Measurements from ENCODE around the gene MASP2.
"Not testable (repeated sequence)": the region's sequence is repeated elsewhere in the genome, so short reads cannot be mapped to it uniquely, and the experiment has no call there.

Gene MASP2

DNA sequence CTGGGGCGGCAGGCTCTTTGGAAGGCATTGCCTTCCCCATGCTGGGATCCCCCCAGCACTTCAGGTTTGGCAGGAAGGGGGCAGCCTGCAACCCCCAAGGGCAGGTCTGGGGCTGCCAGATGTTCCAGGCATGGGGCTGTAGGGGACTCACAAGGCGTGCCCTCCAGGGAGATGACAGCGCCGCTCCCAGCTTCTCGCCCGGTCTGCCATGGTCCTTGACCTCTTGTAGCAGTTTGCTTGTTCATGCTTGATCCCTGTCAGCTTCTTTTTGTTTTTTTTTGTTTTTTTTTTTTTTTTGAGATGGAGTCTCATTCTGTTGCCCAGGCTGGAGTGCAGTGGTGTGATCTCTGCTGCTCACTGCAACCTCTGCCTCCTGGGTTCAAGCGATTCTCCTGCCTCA, 56.2 kb downstream of the MASP2 start:
- TF ChIP-seq POLR2A (IDR thresholded peaks at IDR 0.05; ENCODE audit: low read depth, low read length) (no peak), TAF1 (IDR thresholded peaks at IDR 0.05; ENCODE audit: borderline replicate concordance, low read depth, low read length) (no peak), POLR2AphosphoS5 (IDR thresholded peaks at IDR 0.05; ENCODE audit: low read depth, low read length) (no peak)
- DNase-seq (ENCODE audit: insufficient read length) = no peak
- FAIRE-seq = no peak

DNA sequence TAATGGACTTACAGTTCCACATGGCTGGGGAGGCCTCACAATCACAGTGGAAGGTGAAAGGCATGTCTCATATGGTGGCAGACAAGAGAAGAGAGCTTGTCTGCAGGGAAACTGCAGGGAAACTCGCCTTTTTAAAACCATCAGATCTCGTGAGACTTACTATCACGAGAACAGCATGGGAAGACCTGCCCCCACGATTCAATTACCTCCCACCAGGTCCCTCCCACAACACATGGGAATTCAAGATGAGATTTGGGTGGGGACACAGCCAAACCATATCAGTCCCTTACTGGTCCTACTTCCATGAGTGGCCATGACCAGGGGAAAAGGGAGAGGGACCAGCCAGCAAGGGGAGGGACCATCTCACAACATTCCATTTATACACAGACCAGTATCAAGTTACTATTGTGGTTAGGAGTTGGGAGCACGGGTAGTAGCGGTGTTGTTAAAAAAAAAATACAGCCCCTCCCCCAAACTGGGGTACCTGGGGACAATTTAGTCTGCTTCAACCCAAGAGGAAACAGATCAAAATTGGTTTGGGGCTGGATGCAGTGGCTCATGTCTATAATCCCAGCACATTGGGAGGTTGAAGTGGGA, 57.0 kb downstream of the MASP2 start:
- not testable (repeated sequence) for DNase-seq (ENCODE audit: insufficient read length); FAIRE-seq

DNA sequence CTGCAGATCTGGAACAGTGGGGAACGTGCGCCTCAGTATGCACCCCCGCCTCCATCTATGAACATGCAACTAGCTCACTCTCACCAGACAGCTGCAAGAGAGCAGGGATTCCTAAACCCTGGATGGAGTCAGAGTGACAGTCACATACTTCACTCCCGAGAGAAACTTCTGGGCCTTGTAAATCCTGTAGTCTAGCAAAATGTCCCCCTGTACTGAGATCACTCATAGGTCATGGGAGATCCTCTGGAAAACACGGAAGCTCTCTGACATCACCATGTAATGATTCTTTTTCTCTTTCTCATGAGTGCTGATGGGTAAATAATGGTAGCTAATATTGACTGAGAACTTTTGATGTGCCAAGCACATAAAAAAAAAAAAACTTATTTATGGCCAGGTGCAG, 57.9 kb downstream of the MASP2 start:
- DNase-seq (ENCODE audit: insufficient read length) (no peak), FAIRE-seq (no peak)
- TF ChIP-seq POLR2A (IDR thresholded peaks at IDR 0.05; ENCODE audit: low read depth, low read length) (no peak), POLR2AphosphoS5 (IDR thresholded peaks at IDR 0.05; ENCODE audit: low read depth, low read length) (no peak), TAF1 (IDR thresholded peaks at IDR 0.05; ENCODE audit: borderline replicate concordance, low read depth, low read length) (no peak)

DNA sequence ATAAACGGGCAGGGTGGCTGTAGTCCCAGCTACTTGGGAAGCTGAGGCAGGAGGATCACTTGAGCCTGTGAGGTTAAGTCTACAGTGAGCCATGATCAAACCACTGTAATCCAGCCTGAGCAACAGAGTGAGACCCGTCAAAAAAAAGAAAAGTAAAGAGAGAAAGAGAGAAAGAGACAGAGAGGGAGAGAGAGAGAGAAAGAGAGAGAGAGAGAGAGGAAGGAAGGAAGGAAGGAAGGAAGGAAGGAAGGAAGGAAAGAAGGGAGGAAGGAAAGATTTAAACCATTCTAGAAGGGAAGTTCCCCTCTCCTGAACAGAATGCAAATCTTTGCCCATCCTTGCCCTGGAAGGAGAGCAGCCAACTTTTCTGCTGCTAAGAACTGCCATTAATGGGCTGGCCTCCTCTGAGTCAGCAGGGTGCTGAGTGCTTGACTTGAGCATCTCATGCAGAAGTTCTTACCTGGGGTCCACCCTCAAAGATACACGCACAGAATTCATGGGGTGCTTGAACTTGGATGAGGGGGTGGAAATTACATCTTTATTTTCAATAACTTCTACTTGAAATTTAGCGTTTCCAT, 59.1 kb downstream of the MASP2 start:
- DNase-seq (ENCODE audit: insufficient read length) (no peak), FAIRE-seq (peak; percentile 38)

DNA sequence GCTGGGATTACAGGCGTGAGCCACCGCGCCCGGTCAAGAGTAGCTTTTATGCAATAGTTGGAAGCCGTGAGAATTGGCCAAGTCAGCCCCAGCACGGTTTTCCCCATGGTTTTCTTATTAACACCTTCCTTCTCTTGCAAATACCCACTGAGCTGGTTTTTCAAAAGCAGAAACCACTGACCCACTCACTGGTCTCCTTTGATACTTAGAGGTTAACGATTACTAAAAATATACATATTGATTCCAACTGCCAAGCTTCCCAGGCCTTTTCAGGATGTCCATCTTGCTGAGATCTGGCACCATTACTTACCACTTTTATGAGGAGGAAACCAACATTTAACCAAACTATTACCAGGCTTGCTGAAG, 60.5 kb downstream of the MASP2 start:
- TF ChIP-seq POLR2A (IDR thresholded peaks at IDR 0.05; ENCODE audit: low read depth, low read length) (no peak), TAF1 (IDR thresholded peaks at IDR 0.05; ENCODE audit: borderline replicate concordance, low read depth, low read length) (no peak), POLR2AphosphoS5 (IDR thresholded peaks at IDR 0.05; ENCODE audit: low read depth, low read length) (no peak)
- FAIRE-seq (peak; percentile 78), DNase-seq (ENCODE audit: insufficient read length) (no peak)

More for the DNA sequence above, 59.1 kb downstream of the MASP2 start:
- TF ChIP-seq POLR2A (IDR thresholded peaks at IDR 0.05; ENCODE audit: low read depth, low read length) = no peak
- no peak for TF ChIP-seq POLR2AphosphoS5 (IDR thresholded peaks at IDR 0.05; ENCODE audit: low read depth, low read length)
- no peak for TF ChIP-seq TAF1 (IDR thresholded peaks at IDR 0.05; ENCODE audit: borderline replicate concordance, low read depth, low read length)

DNA sequence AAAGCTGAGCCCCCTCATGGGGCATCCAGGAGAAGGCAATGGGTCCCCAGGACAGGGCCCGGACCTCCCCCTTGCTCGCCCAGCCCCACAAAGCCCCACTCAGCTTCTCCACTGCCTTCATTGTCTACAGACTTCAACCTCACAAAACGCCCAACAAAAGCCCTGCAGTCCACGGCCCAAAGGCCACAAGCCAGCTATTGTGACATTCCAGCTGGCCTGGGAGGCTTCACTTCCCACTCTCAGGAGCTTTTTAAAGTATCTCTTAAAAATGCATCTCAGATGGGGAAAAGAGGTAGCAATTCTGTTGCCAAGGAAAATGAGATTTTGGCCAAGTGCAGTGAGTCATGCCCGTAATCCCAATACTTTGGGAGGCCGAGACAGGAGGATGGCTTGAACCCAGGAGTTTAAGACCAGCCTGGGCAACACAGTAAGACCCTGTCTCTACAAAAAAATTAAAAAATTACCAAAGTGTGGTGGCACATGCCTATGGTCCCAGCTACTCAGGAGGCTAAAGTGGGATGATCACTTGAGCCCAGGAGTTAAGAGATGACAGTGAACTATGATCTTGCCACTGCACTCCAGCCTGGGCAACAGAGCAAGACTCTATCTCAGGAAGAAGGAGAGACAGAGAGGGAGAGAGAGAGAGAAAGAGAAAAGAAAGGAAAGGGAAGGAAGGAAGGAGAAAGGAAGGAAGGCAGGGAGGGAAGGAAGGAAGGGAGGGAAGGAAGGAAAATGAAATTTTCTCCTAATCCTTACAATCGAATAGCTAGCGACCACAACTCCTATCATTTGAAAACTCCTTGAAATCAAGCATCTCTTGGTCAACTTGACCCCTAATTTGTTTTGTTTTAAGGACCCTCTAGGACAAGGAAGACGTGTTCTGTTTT, 66.0 kb downstream of the MASP2 start:
- FAIRE-seq (no peak), DNase-seq (ENCODE audit: insufficient read length) (no peak)
- no peak for TF ChIP-seq POLR2AphosphoS5 (IDR thresholded peaks at IDR 0.05; ENCODE audit: low read depth, low read length)
- TF ChIP-seq POLR2A (IDR thresholded peaks at IDR 0.05; ENCODE audit: low read depth, low read length) = no peak
- TF ChIP-seq TAF1 (IDR thresholded peaks at IDR 0.05; ENCODE audit: borderline replicate concordance, low read depth, low read length) = no peak

DNA sequence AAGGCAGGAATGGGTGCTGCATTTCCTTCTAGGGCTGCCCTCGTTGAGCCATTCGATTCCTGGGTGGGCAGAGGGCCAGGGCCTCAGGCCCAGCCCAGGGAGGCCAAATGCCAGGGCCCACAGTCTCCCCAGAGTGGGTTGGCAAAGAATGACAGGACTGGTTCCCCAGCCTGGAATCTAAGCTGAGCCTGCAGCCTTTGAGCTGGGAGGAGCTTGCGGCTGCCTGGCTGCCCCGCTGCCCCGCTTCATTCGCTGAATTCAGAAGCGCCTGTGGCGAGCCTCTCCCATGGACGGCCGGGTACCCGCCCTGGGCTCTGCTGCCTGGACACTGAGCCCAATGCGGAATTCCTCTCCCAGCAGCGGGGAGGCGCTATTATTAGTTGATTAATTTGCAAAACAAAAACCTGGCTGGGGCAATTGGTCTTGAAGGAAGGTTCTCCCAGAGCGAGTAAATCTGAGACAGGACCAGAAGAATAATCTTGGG, 66.9 kb downstream of the MASP2 start:
- TF ChIP-seq TAF1 (IDR thresholded peaks at IDR 0.05; ENCODE audit: borderline replicate concordance, low read depth, low read length) = no peak
- FAIRE-seq (no peak), DNase-seq (ENCODE audit: insufficient read length) (no peak)

DNA sequence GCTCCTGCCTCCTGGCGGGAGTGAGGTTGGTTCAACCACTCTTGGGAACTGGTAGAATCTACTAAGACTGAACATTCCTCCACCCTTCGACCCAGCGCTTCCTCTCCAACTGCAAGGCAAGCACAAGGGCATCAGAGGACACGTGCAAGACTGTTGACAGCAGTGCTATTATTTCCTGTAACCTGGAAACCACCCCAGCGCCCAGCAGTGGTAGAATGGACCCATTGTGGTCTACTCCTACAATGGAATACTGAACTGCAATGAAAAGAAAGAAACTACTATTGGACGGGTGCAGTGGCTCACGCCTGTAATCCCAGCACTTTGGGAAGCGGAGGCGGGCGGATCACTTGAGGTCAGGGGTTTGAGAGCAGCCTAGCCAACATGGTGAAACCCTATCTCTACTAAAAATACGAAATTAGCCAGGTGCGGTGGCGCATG, 67.5 kb downstream of the MASP2 start:
- FAIRE-seq = no peak
- no peak for DNase-seq (ENCODE audit: insufficient read length)
- TF ChIP-seq POLR2A (IDR thresholded peaks at IDR 0.05; ENCODE audit: low read depth, low read length) (no peak), TAF1 (IDR thresholded peaks at IDR 0.05; ENCODE audit: borderline replicate concordance, low read depth, low read length) (no peak), POLR2AphosphoS5 (IDR thresholded peaks at IDR 0.05; ENCODE audit: low read depth, low read length) (no peak)

DNA sequence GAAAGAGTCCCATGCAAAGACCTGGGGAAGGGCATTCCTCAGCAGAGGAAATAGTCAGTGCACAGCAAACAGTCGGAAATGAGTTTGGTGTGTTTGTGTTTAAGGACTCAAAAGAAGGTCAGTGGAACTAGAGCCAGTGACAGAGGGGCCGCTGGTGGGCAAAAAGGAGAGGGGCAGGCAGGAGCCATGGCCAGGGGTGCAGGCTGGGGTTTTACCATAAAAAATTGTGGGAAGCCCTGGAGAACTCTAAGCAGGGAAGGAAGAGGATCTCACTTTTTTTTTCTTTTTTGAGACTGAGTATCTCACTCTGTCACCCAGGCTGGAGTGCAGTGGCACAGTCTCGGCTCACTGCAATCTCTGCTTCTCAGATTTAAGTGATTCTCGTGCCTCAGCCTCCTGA, 68.3 kb downstream of the MASP2 start:
- DNase-seq (ENCODE audit: insufficient read length) (no peak), FAIRE-seq (no peak)
- TF ChIP-seq POLR2A (IDR thresholded peaks at IDR 0.05; ENCODE audit: low read depth, low read length) (no peak), TAF1 (IDR thresholded peaks at IDR 0.05; ENCODE audit: borderline replicate concordance, low read depth, low read length) (no peak), POLR2AphosphoS5 (IDR thresholded peaks at IDR 0.05; ENCODE audit: low read depth, low read length) (no peak)
